IMR-90 (cell line): ENCODE data around the gene STIL. TPM values are rescaled to one million over a fixed set of nuclear protein-coding genes. Genes with fewer than 3 reads are reported as not detected.

Experiments used
- ATAC-seq: fragments of 200-7000 bp; cut with Tn5 transposase; 2 replicates; pipeline ENCODE4 v1.9.1; 2020; ENCODE audit warnings: low read depth, mild to moderate bottlenecking, moderate library complexity
- BruUV-seq: library from RNA; stranded (reverse); fragments of 400-500 nt; replicated peaks from 2 replicates; lab custom pipeline; 2021; lab: Mats Ljungman, UMichigan
- CTCF ChIA-PET: fragments of 300-600 bp; formaldehyde crosslinking; extraction: SDS; loops from one replicate; lab custom pipeline; 2021; ENCODE audit warnings: antibody characterized with exemption; lab: Yijun Ruan, JAX
- POLR2A ChIA-PET: fragments of 300-600 bp; sonication (Branson Sonifier 250); formaldehyde crosslinking; loops from one replicate; lab custom pipeline; 2022; ENCODE audit warnings: antibody characterized with exemption; ENCODE audit not compliant: unreplicated experiment; lab: Charles Lee
- DNase-seq: peaks from one replicate; pipeline ENCODE4 v3.0.0; 2013
- H2AFZ ChIP-seq: replicated peaks from 2 replicates; pipeline ENCODE3; 2013; ENCODE audit warnings: low read length, mild to moderate bottlenecking; ENCODE audit not compliant: poor library complexity
- H2AK5ac ChIP-seq: 2 replicates; pipeline ENCODE4 v1.6.1; 2013; ENCODE audit warnings: low read depth, low read length, inconsistent platforms
- H2AK9ac ChIP-seq: replicated peaks from 2 replicates; pipeline ENCODE3; 2013; ENCODE audit warnings: mild to moderate bottlenecking, low read depth, low read length, moderate library complexity; ENCODE audit not compliant: poor library complexity
- H2BK120ac ChIP-seq: 2 replicates; pipeline ENCODE4 v1.6.1; 2013; ENCODE audit warnings: low read depth, low read length, inconsistent platforms
- H2BK15ac ChIP-seq: 3 replicates; pipeline ENCODE4 v1.6.1; 2013; ENCODE audit warnings: low read depth, low read length, inconsistent platforms
- H2BK20ac ChIP-seq: 2 replicates; pipeline ENCODE4 v1.6.1; 2013; ENCODE audit warnings: low read depth, mild to moderate bottlenecking, inconsistent platforms, low read length, moderate library complexity
- H2BK5ac ChIP-seq: 2 replicates; pipeline ENCODE4 v1.6.1; 2013; ENCODE audit warnings: mild to moderate bottlenecking, low read depth, low read length, inconsistent platforms; ENCODE audit not compliant: poor library complexity, severe bottlenecking
- H3K14ac ChIP-seq: replicated peaks from 2 replicates; pipeline ENCODE4 v1.6.1; 2013; ENCODE audit warnings: low read depth, low read length, inconsistent platforms
- H3K18ac ChIP-seq: 2 replicates; pipeline ENCODE4 v1.6.1; 2013; ENCODE audit warnings: low read depth, low read length, control low read depth
- H3K23ac ChIP-seq: 2 replicates; pipeline ENCODE4 v1.6.1; 2013; ENCODE audit warnings: low read depth, low read length, inconsistent platforms
- H3K27ac ChIP-seq: 2 replicates; pipeline ENCODE4 v1.5.1; 2013; ENCODE audit warnings: mild to moderate bottlenecking, control low read depth, low read length; ENCODE audit not compliant: insufficient read depth
- H3K27me3 ChIP-seq: 2 replicates; pipeline ENCODE4 v1.6.1; 2013; ENCODE audit warnings: low read length; ENCODE audit not compliant: control insufficient read depth, insufficient read depth
- H3K36me3 ChIP-seq: 2 replicates; pipeline ENCODE4 v1.6.1; 2013; ENCODE audit warnings: low read length, mixed read lengths; ENCODE audit not compliant: control insufficient read depth, insufficient read depth
- H3K4ac ChIP-seq: 2 replicates; pipeline ENCODE4 v1.6.1; 2013; ENCODE audit warnings: low read depth, low read length, inconsistent platforms
- H3K4me1 ChIP-seq: 2 replicates; pipeline ENCODE4 v1.6.1; 2013; ENCODE audit warnings: low read length, mixed read lengths; ENCODE audit not compliant: control insufficient read depth, insufficient read depth
- H3K4me2 ChIP-seq: 2 replicates; pipeline ENCODE4 v1.6.1; 2013; ENCODE audit warnings: low read depth, mild to moderate bottlenecking, control low read depth, low read length, moderate library complexity
- H3K4me3 ChIP-seq: 2 replicates; pipeline ENCODE4 v1.5.1; 2013; ENCODE audit warnings: low read depth, mild to moderate bottlenecking, control low read depth, low read length, moderate library complexity; ENCODE audit not compliant: insufficient read depth
- H3K56ac ChIP-seq: 2 replicates; pipeline ENCODE4 v1.6.1; 2013; ENCODE audit warnings: low read length, inconsistent platforms; ENCODE audit not compliant: insufficient read depth; ENCODE audit errors: extremely low read depth
- H3K79me1 ChIP-seq, 2 experiments: 2 replicates each; pipeline ENCODE4 v1.6.1; 2013; ENCODE audit warnings: low read length in 2 of 2, inconsistent platforms in 1 of 2, low read depth in 1 of 2
- H3K9ac ChIP-seq: 2 replicates; pipeline ENCODE4 v1.6.1; 2013; ENCODE audit warnings: low read depth, low read length, control low read depth
- H3K9me1 ChIP-seq: 2 replicates; pipeline ENCODE4 v1.6.1; 2013; ENCODE audit warnings: low read length, inconsistent platforms; ENCODE audit not compliant: insufficient read depth
- H3K9me3 ChIP-seq: 2 replicates; pipeline ENCODE4 v1.6.1; 2013; ENCODE audit warnings: low read length; ENCODE audit not compliant: control insufficient read depth, insufficient read depth
- H4K20me1 ChIP-seq: 2 replicates; pipeline ENCODE4 v1.6.1; 2013; ENCODE audit warnings: low read length, inconsistent platforms; ENCODE audit not compliant: insufficient read depth
- H4K5ac ChIP-seq: 2 replicates; pipeline ENCODE4 v1.6.1; 2013; ENCODE audit warnings: mild to moderate bottlenecking, low read depth, low read length, control low read depth
- H4K8ac ChIP-seq, 2 experiments: 2 replicates each; pipeline ENCODE4 v1.6.1; 2013; ENCODE audit warnings: low read depth in 2 of 2, low read length in 2 of 2, control low read depth in 1 of 2, inconsistent platforms in 1 of 2
- H4K91ac ChIP-seq: 2 replicates; pipeline ENCODE4 v1.6.1; 2013; ENCODE audit warnings: low read depth, low read length, inconsistent platforms; ENCODE audit not compliant: insufficient read depth
- FOS ChIP-seq: fragments of 150-350 bp; IDR thresholded peaks from 2 replicates; pipeline ENCODE4 v1.6.1; 2016; ENCODE audit warnings: low read depth, low read length
- MAFK ChIP-seq: IDR thresholded peaks from 2 replicates; pipeline ENCODE4 v1.6.1; 2012; ENCODE audit warnings: low read depth, low read length, improper control_type of control experiment
- WGBS, 2 experiments: methylation state at CpG; one replicate each; pipeline versions ENCODE4 v1.1.5 to v1.1.7; 2013; ENCODE audit warnings: missing lambda C conversion rate in 2 of 2; ENCODE audit not compliant: insufficient read length in 1 of 2; ENCODE audit errors: extremely low coverage in 2 of 2; 5-methylcytosine and 5-hydroxymethylcytosine counted together
- dilution Hi-C: fragments of 300-500 bp; cut with HindIII; formaldehyde crosslinking; loops from one replicate; pipeline ENCODE4 v1.14.3; 2018; ENCODE audit warnings: low sequenced_read_pairs; ENCODE audit not compliant: unreplicated experiment
- in situ Hi-C: fragments of 300-500 bp; cut with MboI; formaldehyde crosslinking; loops from 3 replicates; pipeline ENCODE4 v1.14.3; 2019; ENCODE audit warnings: low sequenced_read_pairs, inconsistent platforms, mixed read lengths
- intact Hi-C: fragments of 100-400 bp; cut with micrococcal nuclease; formaldehyde crosslinking; loops from 2 replicates; pipeline ENCODE4 v1.10.0; 2022
- polyA plus RNA-seq, 3 experiments: library from polyadenylated mRNA; depleted of rRNA; stranded (reverse); fragments of >200 nt; gene quantifications; 2 replicates each; pipeline ENCODE4 v1.2.3, GENCODE V29; 2012; ENCODE audit warnings: low replicate concordance in 1 of 3
- total RNA-seq: library from RNA; depleted of rRNA; stranded (reverse); fragments of >200 nt; gene quantifications from 2 replicates; pipeline ENCODE4 v1.2.3, GENCODE V29; 2012

STIL gene
- total and polyA plus RNA-seq, 2 of the 4 experiments (the other 2 are of a cell fraction), result 6.8 to 17.2 TPM

DNA sequence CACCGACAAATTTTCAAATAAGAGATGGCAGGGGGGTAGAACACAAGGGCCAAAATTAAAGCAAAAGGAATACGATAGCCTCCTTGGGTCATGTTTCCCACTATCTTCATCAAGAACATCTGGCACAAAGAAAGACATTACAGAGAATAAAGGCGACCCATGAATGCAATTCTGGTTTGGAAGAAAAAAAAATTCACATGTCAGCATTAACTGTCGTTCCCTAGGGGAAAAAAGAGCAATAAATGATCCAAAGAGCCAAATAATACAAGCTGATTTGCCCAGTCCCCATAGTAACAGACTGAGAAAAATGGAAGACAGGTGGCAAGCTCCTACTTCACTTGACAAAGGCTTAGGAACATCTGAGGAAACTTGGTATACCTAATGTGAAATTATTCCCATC lies 4.5 kb downstream of the STIL start:
- no peak overlapping the region for H3K56ac ChIP-seq
- no peak overlapping the region for H3K18ac ChIP-seq
- POLR2A ChIA-PET, result no interaction called here
- no peak overlapping the region for H2BK5ac ChIP-seq
- H2BK15ac ChIP-seq, result no peak overlapping the region
- H3K14ac ChIP-seq, result no peak overlapping the region
- no peak overlapping the region for H2BK20ac ChIP-seq
- no peaks in the 10 kb centered on the region for H4K20me1 ChIP-seq
- no TSS peak for BruUV-seq
- ATAC-seq (no peak), DNase-seq (no peak)
- no peak overlapping the region for H2AK5ac ChIP-seq
- H2AFZ ChIP-seq, result no peak overlapping the region
- CTCF ChIA-PET, result no interaction called here
- H3K4me2 ChIP-seq, result no peak overlapping the region
- dilution Hi-C loops (no loop called here), intact Hi-C loops (no loop called here), in situ Hi-C loops (no loop called here)
- no peak overlapping the region for H3K23ac ChIP-seq
- no peak overlapping the region for H4K91ac ChIP-seq
- H3K27ac ChIP-seq, result no peak overlapping the region
- no peaks in the 10 kb centered on the region for H3K27me3 ChIP-seq
- no peaks in the 10 kb centered on the region for H3K4me1 ChIP-seq
- H3K79me1 ChIP-seq, result peaks cover 7 to 17% of the 10 kb centered on the region in 2 experiments
- H3K9ac ChIP-seq, result no peak overlapping the region
- H4K8ac ChIP-seq, result no peak overlapping the region
- H3K4me3 ChIP-seq, result no peak overlapping the region
- no peaks in the 10 kb centered on the region for H3K9me1 ChIP-seq
- H3K36me3 ChIP-seq, result peaks cover 1% of the 10 kb centered on the region; the same call in 1 of the 2 replicates
- no peak for TF ChIP-seq FOS
- peak; percentile 82 for TF ChIP-seq MAFK
- no peak overlapping the region for H3K4ac ChIP-seq
- WGBS, 2 experiments, result no CpG with 5 or more reads among the region's 4 CpGs
- no peak overlapping the region for H4K5ac ChIP-seq
- no peak overlapping the region for H2BK120ac ChIP-seq
- H2AK9ac ChIP-seq, result no peak overlapping the region
- no peaks in the 10 kb centered on the region for H3K9me3 ChIP-seq
